GM19467 (cell line): Measurements from ENCODE around the gene MKS1.
A peak's percentile ranks its signal among the peaks of the same experiment; 100 is the strongest.

ENCODE experiments used
- ATAC-seq: cut with Tn5 transposase; IDR thresholded peaks from one replicate; pipeline ENCODE4 v1.9.1; 2021; ENCODE audit warnings: mild to moderate bottlenecking, moderate library complexity; ENCODE audit not compliant: unreplicated experiment

The MKS1 gene

GRCh38 chr17:58245428-58246103 is 26.5 kb upstream of the MKS1 start:
- no peak for ATAC-seq

GRCh38 chr17:58244963-58245362 is 25.9 kb upstream of the MKS1 start:
- no peak for ATAC-seq

GRCh38 chr17:58242171-58242784 is 23.2 kb upstream of the MKS1 start:
- no peak for ATAC-seq

- no peak for ATAC-seq
Measured at GRCh38 chr17:58239987-58240386, 20.9 kb upstream of the MKS1 start.

GRCh38 chr17:58238147-58238634 is 19.1 kb upstream of the MKS1 start, which contains the start of gene LPO:
Gene LPO (plus strand): TSS chr17:58238584. CDS start chr17:58242980, 4,396 bp downstream.
- no peak for ATAC-seq

GRCh38 chr17:58236394-58236793 is 17.3 kb upstream of the MKS1 start:
- no peak for ATAC-seq

- no peak for ATAC-seq
Measured at GRCh38 chr17:58235821-58236220, 16.8 kb upstream of the MKS1 start.

- ATAC-seq: no peak
Measured at GRCh38 chr17:58234512-58234911, 15.5 kb upstream of the MKS1 start.

GRCh38 chr17:58233543-58233942 is 14.5 kb upstream of the MKS1 start:
- ATAC-seq: peak; percentile 59

GRCh38 chr17:58232707-58233156 is 13.7 kb upstream of the MKS1 start:
- ATAC-seq: peak; percentile 75

GRCh38 chr17:58231641-58232040 is 12.6 kb upstream of the MKS1 start:
- no peak for ATAC-seq

- no peak for ATAC-seq
Measured at GRCh38 chr17:58229881-58230280, 10.8 kb upstream of the MKS1 start.

GRCh38 chr17:58229384-58229783 is 10.3 kb upstream of the MKS1 start:
- no peak for ATAC-seq

- ATAC-seq: no peak
Measured at GRCh38 chr17:58228679-58229078, 9.6 kb upstream of the MKS1 start.

GRCh38 chr17:58227733-58228132 is 8.7 kb upstream of the MKS1 start:
- ATAC-seq: no peak

GRCh38 chr17:58224315-58224714 is 5.3 kb upstream of the MKS1 start:
- no peak for ATAC-seq

GRCh38 chr17:58219789-58220183 is 731 bp upstream of the MKS1 start:
- no peak for ATAC-seq

- no peak for ATAC-seq
Measured at GRCh38 chr17:58217766-58218165, 1.3 kb downstream of the MKS1 start.

- ATAC-seq: no peak
Measured at GRCh38 chr17:58215685-58216084, 3.4 kb downstream of the MKS1 start.

- ATAC-seq: no peak
Measured at GRCh38 chr17:58210922-58211321, 8.1 kb downstream of the MKS1 start.

- no peak for ATAC-seq
Measured at GRCh38 chr17:58208344-58208743, 10.7 kb downstream of the MKS1 start.

- no peak for ATAC-seq
Measured at GRCh38 chr17:58207451-58207850, 11.6 kb downstream of the MKS1 start.
